HG03135 (cell line): Measurements from ENCODE around the gene MXD4.
A peak's percentile ranks its signal among the peaks of the same experiment; 100 is the strongest.

Experiments used
- ATAC-seq: cut with Tn5 transposase; IDR thresholded peaks from one replicate; pipeline ENCODE4 v1.9.1; 2021; ENCODE audit warnings: mild to moderate bottlenecking, moderate library complexity; ENCODE audit not compliant: unreplicated experiment

The MXD4 gene

DNA sequence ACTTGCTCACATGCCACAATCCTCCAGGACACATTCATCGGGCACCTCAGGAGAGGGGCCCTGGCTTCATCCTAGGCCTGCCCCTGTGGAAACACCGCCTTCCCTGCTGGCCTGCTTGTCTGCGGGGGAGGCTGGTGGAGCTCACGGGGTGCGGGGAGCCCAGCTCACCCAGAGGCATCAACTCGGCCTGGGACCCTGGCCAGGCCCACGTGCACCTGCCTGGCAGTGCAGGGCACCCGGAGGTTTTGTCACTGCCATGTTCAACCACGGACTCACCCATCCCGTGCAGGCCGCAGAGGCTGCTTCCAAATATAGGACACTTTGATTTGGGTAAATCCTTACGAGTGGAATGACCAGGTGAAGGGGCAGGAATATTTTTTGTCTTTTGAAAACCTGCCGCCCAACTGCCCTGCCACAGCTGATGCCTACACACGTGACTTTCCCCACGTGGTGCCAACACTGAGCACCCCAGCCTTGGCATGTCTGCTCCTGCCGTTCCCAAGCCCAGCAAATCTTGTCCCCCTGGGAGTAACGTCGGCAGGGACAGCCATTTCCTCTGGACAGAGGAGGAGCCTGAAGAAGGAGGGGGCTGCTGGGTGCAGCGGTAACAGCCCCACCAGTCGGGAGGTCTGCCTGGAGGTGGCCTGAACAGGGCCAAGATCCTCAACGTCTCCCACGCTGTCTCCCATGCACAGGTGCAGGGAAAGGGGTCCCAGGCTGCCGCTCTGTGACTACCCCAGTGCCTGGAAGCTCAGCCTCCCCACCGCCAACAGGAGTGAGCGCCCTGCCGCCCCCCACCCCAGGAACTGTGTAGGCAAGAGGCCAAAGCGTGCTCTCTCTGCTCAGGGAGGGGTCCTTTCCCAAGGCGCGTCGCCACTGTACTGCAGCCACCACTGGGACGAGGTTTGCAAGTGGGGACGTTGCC is 8.5 kb downstream of the MXD4 start:
- no peak for ATAC-seq

DNA sequence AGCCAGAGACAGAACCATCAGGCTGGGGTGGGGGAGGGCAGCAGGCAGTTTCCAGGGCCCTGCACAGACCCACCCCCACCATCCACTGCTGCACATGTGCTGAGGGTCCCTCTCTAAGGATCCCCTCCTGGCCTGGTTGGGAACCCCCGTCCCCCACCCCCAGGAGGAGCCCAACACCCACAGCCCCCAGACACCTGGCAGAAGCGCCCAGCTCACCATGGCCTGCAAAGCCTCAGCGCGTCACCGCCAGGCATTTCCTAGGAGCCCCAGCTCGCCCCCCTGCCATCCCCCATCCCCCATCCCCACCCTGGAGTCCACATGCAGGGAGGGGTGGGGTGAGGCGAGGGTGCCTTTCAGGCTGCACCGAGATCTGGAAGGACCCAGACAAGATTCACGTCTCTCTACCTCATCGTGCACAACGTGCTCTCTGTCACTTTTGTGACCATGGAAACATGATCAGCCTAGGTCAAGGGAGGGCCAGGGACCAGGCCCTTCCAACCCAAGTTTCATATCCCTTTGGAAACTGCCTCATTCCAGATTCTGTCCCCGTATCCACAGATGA is 9.3 kb downstream of the MXD4 start:
- no peak for ATAC-seq

DNA sequence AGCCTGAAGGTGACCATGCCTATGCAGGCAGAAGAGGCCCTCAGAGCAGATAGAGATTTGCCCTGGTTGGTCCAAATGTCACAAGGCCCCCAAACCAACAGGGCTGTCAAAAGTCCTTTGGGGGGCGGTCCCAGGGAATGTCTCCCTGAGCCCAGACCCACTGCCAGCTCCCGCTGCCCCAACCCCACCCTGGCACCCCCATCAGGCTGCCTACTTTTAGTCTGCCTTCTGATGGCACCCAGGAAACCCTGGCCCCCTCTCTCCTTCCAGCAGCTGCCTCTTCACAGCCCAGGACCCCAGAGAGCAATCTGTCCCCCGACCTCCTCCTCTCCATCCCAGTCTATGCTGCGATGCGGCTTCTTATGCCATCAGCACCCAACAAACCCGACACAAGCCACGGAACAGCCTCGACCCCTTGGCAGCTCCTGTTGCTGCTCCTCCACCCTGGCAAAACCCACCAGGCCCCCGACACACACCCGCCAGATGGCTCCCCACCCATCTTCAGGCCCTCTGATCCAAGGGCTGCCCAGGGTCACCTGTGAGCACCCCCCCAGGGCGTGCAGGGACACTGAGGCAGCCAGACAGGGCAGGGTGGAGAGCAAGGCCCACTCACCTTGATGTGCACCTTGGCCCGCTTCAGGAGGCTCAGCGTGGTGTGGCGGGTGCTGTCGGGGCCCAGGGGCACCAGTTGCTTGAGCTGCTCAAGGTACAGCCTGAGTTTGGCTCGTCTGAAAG is 9.9 kb downstream of the MXD4 start:
- ATAC-seq, result no peak

DNA sequence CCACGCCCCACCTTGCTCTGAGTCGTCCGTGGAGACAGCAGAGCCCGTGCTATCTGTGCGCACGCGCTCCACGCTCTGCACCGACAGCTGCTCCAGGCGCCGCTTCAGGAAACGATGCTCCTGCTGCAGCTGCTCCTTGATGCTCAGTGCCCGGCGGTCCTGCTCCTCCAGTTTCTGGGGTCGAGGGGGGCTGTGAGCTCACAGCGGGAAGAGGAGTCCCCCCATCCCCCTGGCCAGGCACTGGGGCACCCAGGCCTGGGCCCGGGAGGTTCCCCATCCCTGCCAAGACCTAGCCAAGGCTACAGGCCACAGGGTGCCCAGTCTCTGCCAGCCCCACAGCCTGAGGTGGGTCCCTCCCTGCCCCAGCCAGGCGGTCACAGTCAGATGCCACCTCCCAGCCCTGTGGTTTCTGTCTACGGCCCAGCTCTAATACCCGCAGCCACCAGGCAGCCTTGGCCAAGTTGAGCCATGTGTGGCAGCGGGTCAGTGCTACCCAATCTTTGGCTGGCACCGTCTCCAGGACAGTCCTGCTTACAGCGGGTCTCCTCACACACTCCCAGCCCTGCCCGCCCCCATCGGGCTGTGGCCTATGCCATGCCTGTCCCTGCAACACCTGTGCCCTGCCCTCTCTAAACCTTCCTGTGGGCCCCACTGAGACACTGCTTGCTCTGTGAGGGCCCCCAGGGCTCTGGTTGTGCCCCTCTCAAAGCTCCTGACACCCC is 10.7 kb downstream of the MXD4 start:
- ATAC-seq, result no peak

DNA sequence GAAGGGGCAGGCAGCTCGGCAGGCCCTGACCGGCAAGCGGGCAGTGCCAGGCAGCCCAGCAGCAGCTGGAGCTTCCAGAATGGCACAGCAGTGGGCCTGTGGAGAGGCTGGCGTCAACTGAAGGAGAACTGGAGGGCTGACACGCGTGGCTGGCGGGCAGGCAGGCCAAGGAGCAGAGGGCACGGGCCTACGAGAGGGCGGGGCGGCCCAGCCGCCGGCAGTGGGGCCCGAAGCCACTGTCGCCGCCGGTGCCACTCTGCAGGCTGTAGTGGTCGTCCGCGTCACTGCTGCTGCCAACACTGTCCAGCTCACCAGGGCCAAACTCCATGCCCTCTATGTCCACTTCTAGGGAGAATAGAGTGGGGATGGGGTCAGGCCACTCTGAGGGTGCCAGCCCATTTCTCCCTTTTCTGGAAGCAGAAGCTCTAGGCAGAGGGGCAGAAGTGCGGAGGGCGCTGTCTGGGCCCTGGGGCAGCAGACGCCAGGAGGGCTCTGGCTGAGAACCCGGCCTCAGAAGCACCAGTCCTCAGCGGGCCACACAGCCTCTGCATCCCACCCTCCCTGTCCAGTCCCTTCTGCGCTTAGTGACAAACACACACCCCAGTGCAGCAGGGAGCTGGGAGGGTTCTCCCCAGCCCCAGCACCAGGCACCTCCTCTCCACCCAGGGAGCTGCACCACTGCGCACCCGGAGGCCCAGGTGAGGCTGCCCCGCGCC is 11.4 kb downstream of the MXD4 start:
- ATAC-seq, result no peak

DNA sequence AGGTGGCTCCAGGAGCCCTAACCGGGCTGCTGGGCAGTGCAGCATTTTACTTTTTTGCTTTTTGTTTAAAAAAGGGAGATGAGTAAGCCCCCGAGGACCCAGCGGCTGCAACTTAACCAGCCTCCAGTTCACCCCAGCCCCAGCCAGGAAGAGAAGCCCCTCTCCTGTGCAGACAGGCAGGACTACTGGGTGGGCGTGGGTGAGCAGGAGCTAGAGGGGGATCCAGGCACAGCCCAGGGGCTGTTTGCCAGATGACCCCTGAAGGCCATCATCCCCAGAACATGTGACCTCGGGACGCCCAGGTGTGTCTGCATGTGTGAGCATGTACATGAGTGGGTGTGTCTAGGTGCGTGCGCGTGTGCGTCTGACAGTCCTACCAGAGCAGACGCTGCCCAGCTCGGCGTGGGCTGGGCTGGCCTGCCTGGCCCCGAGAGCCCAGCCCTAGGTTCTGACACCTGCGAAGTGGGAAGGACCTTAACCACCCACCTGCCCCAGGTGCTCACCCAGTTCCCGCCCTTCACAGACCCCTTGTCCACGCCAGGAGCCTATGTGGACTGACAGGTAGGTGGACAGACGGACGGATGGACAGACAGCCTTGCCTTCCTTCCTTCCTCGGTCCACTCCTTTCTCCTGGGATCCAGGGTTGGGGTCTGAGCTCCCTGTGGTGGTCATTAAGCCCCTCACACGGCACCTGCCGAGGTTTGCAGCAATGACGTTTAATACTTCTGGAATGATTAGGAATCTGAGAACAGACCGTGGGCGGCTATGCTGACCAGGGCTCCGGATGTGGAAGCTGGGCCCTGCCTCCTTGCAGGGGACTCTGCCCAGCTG is 12.2 kb downstream of the MXD4 start:
- no peak for ATAC-seq

DNA sequence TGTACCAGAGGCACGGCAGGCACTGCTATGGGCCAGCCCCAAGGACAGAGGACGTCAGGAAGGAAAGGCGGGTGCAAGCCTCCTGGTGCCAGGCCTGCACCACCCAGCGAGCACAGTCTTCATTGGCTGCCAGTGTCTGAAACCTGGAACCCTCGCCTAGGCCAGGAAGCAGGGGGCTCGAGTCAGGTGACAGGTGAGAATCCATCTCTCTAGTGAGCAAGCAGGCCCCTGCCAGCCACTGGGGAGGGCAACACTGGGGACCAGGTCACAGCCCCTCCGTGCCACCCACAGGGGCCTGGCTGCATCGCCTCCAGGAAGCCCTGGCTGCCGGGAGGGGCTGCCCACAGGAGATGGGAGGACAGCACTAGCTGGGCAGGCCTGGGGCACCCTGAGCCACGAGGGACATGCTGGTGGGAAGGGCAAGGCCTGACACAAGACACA is 13.1 kb downstream of the MXD4 start:
- ATAC-seq, result no peak

DNA sequence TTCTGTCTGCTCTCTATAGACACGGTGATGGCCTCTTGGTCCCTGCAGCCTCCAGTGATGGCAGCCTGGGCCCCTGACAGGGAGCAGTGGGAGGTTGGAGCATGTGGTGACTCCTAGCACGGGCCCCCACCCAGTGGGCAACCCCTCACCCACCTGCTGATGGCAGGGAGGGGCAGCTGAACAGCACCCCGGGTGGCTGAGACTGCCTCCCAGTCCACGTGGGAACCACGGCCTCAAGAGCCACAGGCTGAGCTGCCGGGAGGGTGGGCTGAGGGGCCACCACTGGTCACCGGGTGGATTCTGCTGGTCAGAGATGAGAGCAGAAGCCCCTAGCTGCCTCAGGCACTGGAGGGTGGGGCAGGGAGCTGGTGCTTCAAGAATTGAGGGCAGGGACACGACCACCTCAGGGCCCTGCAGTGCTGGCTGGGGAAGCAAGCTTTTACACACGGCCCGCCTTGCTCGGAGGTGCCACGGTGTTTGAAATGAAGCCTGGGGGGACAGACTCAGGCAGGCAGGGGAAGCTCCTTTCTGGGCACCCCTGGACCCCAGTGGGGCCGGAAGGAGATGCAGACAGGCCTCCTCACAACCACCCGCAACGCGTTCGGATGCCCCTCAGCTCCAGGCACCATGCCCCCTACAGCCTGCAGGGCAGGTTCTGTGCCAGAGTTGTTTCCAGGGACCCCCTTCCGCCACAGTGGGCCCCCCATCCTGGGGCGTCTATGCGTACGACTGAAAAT is 13.7 kb downstream of the MXD4 start:
- ATAC-seq, result no peak

DNA sequence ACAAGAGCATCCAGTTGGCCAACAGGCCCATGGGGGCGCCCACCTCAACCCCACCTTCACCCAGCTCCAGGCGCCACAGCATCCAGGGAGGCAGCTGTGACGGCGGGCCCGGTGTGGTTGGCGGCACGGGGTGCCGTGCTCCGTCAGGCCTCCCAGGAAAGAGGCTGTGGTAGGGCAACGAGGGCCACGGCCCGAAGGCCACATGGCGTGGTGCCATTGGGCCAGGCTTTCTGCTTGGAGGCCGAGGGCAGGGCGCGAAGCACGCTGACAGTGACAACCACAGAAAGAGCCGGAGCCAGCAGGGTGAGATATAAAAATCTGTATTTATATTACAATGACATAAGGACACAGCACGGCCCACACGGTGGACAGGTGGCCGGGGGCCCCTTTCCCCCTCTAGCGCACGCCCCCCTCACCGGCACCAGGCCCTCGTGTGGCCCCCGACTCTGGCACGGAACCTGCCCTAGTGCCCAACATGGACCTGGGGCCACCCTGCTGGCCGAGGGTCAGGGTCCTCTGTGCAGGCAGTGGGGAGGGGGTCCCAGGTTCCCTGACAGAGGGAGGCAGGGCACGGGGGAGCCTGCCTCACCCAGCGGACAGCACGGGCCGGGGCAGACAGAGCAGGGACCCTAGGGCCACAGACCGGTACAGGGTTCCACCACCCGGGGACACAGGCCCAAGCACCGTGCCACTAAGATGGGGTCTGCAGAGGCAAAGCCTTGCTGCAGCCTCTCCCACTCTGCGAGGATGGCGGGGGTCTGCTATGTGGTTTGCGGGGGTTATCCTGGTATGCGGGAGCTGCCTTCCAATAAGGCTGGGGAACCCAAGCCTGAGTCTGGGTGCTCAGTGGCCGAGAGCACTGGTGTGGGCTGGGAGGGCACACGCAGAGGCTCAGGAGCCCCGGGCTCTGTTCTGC is 14.5 kb downstream of the MXD4 start:
- no peak for ATAC-seq

DNA sequence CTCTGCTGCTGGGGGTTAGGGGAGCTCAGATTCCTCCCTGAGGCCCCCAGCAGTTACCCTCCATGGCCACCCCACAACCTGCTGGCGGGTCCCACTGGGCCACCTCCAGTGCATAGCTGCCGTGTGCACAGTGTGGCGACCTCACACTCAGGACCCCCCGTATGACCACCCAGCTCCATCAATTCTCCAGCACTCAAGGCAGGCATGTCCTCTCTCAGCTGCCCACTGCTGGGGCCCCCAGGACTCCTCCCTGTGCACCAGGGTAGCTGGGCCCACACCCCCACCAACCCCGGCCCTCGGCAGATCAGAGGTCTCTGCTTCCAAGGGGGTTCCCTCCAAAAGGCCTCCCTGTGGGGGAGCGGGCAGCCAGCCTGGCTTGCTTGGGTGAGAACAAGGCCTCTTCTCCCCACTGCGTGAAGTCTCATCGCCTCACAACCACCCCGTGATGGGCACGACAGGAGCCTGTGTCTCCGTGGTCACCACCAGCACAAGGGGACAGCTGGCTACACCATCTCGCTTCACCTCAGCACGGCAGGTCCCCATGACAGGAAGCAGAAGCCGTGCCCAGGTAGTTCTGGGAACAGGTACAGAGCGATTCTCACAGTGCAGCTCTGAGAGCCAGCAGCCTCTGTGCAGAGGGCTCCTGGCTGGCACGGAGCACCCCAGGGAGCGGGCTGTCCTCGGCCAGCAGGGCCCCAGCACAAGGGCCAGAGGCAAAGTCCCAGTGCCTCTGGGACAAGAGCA is 15.4 kb downstream of the MXD4 start:
- no peak for ATAC-seq

DNA sequence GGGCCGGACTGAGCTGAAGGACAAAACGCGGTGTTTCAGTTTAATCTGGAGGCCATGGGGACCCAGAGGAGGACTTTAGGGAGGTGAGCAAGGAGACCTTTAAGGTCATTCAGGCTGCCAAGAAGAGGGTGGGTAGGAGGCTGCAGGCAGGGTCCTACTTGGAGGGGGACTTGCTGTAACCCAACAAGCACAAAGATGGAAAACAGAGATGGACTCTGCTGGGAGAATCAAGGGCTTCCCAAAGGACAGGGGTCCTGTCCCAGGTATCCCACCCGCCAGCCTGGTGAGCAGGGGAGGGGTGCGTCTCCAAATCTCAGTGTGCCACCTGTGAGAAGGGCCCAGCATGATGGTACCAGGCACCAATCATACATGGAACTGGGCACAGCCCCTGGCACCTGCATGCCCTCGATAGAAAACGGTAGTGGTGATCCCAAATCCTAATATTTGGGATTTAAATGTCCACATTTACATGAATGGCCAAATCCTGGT is 16.1 kb downstream of the MXD4 start:
- ATAC-seq, result no peak

DNA sequence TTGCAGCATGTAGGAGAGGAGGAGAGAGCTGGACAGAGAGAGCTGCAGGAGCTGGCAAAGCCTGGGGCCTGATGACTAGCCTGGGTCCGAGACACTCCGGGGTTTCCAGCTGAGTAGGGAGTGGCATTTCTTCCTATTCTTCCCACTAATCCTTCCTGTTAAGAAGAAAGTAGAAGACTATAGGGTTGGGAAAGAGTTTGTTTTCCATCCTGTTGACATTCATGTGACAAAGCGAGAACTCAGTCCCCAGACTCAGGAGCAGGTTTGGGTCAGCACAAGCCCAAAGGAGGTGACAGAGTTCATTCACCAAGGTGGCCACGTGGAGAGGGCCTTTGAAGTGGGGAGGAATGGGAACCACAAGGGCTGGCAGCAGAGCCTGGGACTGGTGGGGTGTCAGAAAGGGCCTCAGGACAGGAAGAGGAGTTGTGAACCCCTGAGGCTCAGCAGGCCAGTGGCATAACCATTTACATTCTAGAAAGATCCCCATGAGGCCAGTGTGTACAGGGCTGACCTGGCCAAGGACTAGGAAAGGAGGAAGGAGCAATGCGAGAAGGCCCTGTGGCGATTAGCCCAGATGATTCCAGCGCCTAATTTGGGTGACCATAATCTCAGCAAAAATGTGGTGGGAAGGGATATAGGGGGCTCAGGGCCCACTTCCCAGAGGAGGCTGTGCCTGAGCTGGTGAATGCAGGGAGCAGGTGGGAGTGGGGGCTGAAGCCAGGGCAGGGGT is 16.7 kb downstream of the MXD4 start:
- no peak for ATAC-seq

DNA sequence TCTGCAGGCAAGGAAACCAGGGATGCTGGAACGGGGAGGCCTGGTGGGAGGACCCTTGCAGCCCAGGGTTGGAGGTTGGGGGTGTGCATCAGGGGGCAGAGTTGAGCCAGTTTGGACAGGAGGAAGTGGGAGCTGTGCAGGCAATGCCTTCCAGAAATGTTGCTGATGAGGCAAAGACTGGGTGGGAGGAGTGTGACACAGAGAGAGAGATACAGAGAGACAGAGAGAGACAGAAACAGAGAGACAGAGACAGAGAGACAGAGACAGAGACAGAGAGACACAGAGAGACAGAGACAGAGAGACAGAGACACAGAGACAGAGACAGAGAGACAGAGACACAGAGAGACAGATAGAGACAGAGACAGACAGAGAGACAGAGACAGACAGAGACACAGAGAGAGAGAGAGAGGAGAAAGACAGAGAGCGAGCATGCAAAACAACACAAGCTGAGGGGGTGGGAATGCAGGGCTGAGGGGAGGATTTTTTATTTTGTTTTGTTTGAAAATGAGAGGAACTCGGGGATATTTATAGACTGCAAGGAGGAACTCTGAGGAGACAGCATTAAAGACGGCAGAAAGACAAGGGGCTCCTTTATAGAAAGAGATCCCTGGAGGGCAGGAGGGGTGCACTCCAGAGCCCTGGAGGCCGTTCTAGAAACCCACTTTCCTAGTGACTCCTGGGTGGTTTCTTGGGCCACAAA is 18.1 kb downstream of the MXD4 start:
- no peak for ATAC-seq

DNA sequence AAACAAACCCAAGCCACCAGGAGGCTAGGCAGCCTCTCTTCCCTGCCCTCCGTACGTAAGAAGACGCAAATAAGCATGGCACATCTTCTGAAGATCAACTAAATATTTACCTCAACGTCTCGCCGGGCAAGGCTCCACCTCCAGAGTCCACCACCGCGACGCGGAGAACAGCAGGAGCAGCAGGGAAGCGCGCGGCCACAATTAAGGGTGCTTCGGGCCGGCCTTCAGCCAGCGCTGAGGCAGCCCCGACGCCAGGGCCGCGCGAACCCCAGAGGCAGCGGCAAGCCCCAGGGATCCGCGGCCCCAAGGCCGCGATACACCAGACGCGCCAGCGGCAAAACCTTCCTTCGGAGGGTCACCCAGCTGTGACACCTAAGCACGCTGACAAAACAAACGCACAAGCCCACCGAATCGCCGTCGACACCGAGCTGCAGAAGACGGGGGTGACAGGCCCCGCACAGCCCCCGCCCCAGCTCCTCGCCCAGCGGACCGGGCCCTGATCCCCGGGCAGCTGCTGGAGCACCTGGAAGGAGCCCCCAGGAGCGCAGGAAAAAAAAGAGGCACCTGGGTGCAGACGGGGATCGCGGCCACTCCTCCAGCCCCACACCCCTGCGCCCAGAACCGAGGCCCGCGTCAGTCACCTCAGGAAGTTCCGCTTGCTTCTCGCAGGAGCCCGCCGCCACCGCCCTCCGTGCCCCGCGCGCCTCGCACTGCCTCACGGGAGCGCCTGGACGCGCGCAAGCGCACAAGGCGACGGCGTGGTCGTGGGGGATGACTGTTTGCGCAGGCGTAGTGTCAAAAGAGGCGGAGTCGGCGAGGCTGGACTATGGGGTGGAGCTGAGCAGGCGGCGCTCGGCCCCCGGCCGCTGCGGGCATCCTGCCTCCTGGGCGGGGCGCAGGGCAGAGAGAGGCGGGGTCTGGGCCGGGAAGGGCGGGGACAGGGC is 20.2 kb downstream of the MXD4 start, which contains the start of the genes HAUS3 and POLN:
TSS of gene HAUS3 (minus strand) at position 712 of the 944 bp plus-strand sequence. CDS start 1,175 bp downstream, outside the sequence.
TSS of gene POLN (minus strand) at position 712 of the 944 bp plus-strand sequence. CDS start 12,890 bp downstream, outside the sequence.
- ATAC-seq, result peak; percentile 87
